Caco-2 (cell line): Measurements from ENCODE around the gene RNF145. TPM values are rescaled to one million over a fixed set of nuclear protein-coding genes. Genes with fewer than 3 reads are reported as not detected.
"Not testable (repeated sequence)": the region's sequence is repeated elsewhere in the genome, so short reads cannot be mapped to it uniquely, and the experiment has no call there.

ENCODE experiments used
- BruUV-seq: library from RNA; stranded (reverse); fragments of 400-500 nt; replicated peaks from 2 replicates; lab custom pipeline; 2021; lab: Mats Ljungman, UMichigan
- CTCF ChIA-PET: fragments of 300-600 bp; sonication (Branson Sonifier 250); formaldehyde crosslinking; loops from one replicate; lab custom pipeline; 2022; ENCODE audit warnings: antibody characterized with exemption; lab: Charles Lee
- POLR2A ChIA-PET: fragments of 300-600 bp; sonication (Branson Sonifier 250); formaldehyde crosslinking; loops from one replicate; lab custom pipeline; 2022; ENCODE audit warnings: antibody characterized with exemption; lab: Charles Lee
- DNase-seq, 2 experiments: peaks; one replicate each; pipeline versions ENCODE4 v3.0.0 to v3.0.0-alpha.2; 2020 to 2022
- H3K27me3 ChIP-seq: replicated peaks from 2 replicates; pipeline ENCODE4 v1.6.0; 2011; ENCODE audit warnings: low read length; ENCODE audit not compliant: control insufficient read depth, insufficient read depth
- H3K36me3 ChIP-seq: 2 replicates; pipeline ENCODE4 v1.5.1; 2011; ENCODE audit warnings: low read length; ENCODE audit not compliant: control insufficient read depth, insufficient read depth
- H3K4me1 ChIP-seq: fragments of 250-450 bp; sonication (Bioruptor Pico); 2 replicates; pipeline ENCODE4 v1.5.1; 2020; ENCODE audit warnings: mild to moderate bottlenecking
- H3K4me3 ChIP-seq: 2 replicates; pipeline ENCODE4 v1.5.1; 2011; ENCODE audit warnings: low read depth, mild to moderate bottlenecking, control low read depth, low read length
- H3K9me3 ChIP-seq: fragments of 250-450 bp; sonication (Bioruptor Pico); 2 replicates; pipeline ENCODE4 v1.5.1; 2020; ENCODE audit warnings: mild to moderate bottlenecking, moderate library complexity
- H3K27ac Mint-ChIP-seq: one replicate; pipeline ENCODE4 v1.8.0; 2022; ENCODE audit warnings: mixed read lengths; ENCODE audit not compliant: unreplicated experiment
- H3K27me3 Mint-ChIP-seq: one replicate; pipeline ENCODE4 v1.8.0; 2022; ENCODE audit warnings: mixed read lengths; ENCODE audit not compliant: insufficient read depth, unreplicated experiment
- H3K36me3 Mint-ChIP-seq: one replicate; pipeline ENCODE4 v1.8.0; 2022; ENCODE audit warnings: mild to moderate bottlenecking, mixed read lengths; ENCODE audit not compliant: insufficient read depth, unreplicated experiment
- H3K4me1 Mint-ChIP-seq: one replicate; pipeline ENCODE4 v1.8.0; 2022; ENCODE audit warnings: low read depth, mixed read lengths; ENCODE audit not compliant: unreplicated experiment
- H3K4me3 Mint-ChIP-seq: one replicate; pipeline ENCODE4 v1.8.0; 2022; ENCODE audit warnings: mild to moderate bottlenecking, moderate library complexity, mixed read lengths; ENCODE audit not compliant: unreplicated experiment
- H3K9me3 Mint-ChIP-seq: one replicate; pipeline ENCODE4 v1.8.0; 2022; ENCODE audit warnings: mixed read lengths; ENCODE audit not compliant: unreplicated experiment
- intact Hi-C: fragments of 100-400 bp; cut with micrococcal nuclease; formaldehyde crosslinking; loops from one replicate; pipeline ENCODE4 v1.10.0; 2022; ENCODE audit not compliant: unreplicated experiment
- total RNA-seq: library from RNA; stranded (reverse); gene quantifications from 2 replicates; pipeline ENCODE4 v1.2.3, GENCODE V29; 2022
- TF ChIP-seq, protein P1 (sequence below), 2 experiments: fragments of 200-600 bp in 1 of 2; IDR thresholded peaks; 1 replicate in 1 of 2; 2 replicates in 1 of 2; pipeline versions ENCODE4 v1.5.1 to v1.8.0; 2011 to 2022; ENCODE audit warnings: antibody characterized with exemption in 1 of 2, control low read depth in 1 of 2, inconsistent platforms in 1 of 2, low read depth in 1 of 2, low read length in 1 of 2, mild to moderate bottlenecking in 1 of 2, moderate library complexity in 1 of 2; ENCODE audit not compliant: insufficient read depth in 1 of 2, severe bottlenecking in 1 of 2, unreplicated experiment in 1 of 2

Gene RNF145
- total RNA-seq, 1 experiment from 2014 or later = 38.7 TPM

DNA sequence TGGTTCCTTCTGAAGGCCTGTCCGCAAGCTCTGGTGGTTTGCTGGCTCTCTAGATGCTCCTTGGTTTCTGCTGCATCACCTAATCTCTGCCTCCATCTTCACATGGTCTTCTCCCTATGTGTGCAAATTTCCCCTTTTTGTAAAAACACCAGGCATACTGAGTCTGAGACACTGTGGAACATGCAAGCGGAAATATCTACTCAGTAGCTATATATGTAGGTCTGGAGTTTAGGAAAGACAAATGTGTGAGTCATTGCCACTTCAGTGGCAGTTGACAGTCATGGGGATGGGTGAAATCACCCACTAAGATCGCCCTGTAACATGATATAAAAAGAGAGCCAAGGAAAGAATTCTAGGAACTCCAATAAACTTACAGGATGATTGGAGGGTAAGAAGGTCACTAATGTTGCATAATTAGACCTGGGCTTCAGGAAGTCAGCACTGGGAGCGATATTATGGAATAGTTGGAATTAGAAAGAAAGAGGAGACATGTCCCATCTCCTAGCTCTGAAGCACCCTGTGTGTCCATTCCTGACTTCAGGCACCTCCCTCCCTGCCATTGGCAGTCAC, 31.0 kb upstream of the RNF145 start:
- no peaks in the 10 kb centered on the region for H3K27me3 ChIP-seq
- no peak overlapping the region for H3K4me3 Mint-ChIP-seq
- BruUV-seq = no TSS peak
- H3K27me3 Mint-ChIP-seq = peaks cover 5% of the 10 kb centered on the region
- POLR2A ChIA-PET = no interaction called here
- H3K9me3 Mint-ChIP-seq = no peaks in the 10 kb centered on the region
- H3K9me3 ChIP-seq = no peaks in the 10 kb centered on the region
- no peaks in the 10 kb centered on the region for H3K4me1 Mint-ChIP-seq
- intact Hi-C loops = no loop called here
- H3K36me3 Mint-ChIP-seq = no peaks in the 10 kb centered on the region
- DNase-seq = no peak
- no peak overlapping the region for H3K4me3 ChIP-seq
- CTCF ChIA-PET = no interaction called here
- no peak overlapping the region for H3K27ac Mint-ChIP-seq
- TF ChIP-seq, protein P1, sequence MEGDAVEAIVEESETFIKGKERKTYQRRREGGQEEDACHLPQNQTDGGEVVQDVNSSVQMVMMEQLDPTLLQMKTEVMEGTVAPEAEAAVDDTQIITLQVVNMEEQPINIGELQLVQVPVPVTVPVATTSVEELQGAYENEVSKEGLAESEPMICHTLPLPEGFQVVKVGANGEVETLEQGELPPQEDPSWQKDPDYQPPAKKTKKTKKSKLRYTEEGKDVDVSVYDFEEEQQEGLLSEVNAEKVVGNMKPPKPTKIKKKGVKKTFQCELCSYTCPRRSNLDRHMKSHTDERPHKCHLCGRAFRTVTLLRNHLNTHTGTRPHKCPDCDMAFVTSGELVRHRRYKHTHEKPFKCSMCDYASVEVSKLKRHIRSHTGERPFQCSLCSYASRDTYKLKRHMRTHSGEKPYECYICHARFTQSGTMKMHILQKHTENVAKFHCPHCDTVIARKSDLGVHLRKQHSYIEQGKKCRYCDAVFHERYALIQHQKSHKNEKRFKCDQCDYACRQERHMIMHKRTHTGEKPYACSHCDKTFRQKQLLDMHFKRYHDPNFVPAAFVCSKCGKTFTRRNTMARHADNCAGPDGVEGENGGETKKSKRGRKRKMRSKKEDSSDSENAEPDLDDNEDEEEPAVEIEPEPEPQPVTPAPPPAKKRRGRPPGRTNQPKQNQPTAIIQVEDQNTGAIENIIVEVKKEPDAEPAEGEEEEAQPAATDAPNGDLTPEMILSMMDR (IDR thresholded peaks at IDR 0.05; ENCODE audit: insufficient read depth in 1 of 2, low read depth in 1 of 2, low read length in 1 of 2, severe bottlenecking in 1 of 2, unreplicated experiment in 1 of 2) = no peak
- H3K4me1 ChIP-seq = no peaks in the 10 kb centered on the region
- H3K36me3 ChIP-seq = no peaks in the 10 kb centered on the region

GRCh38 chr5:159235871-159236520, 26.6 kb upstream of the RNF145 start:
- H3K4me1 ChIP-seq, DNase-seq, H3K4me1 Mint-ChIP-seq, intact Hi-C loops, POLR2A ChIA-PET, H3K36me3 ChIP-seq, H3K9me3 Mint-ChIP-seq, H3K27me3 Mint-ChIP-seq, H3K36me3 Mint-ChIP-seq, BruUV-seq, CTCF ChIA-PET, H3K4me3 ChIP-seq, H3K4me3 Mint-ChIP-seq, H3K27ac Mint-ChIP-seq, H3K9me3 ChIP-seq, H3K27me3 ChIP-seq: not testable (repeated sequence)

DNA sequence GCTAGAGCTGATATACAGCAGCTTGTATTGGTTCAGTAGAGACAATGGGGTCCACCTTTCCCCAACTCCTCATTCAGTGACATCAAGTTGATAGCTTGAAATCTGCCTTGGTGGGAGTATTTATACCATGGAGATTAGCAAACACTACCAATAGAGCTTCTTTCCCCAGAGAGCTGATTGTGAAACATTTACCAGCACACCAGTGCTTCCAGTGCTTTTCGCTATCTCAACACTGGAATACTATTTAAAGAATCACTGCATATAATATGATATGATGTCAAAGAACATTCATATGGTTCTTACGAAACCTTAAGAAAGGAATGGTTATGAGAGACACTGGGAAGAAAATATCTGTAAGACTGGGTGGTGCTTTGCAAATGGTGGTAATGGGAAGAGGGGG, 21.8 kb upstream of the RNF145 start:
- no TSS peak for BruUV-seq
- intact Hi-C loops = no loop called here

More for the DNA sequence above, 21.8 kb upstream of the RNF145 start:
- ChIA-PET CTCF (no interaction called here), POLR2A (no interaction called here)
- Histone ChIP-seq H3K36me3 (no peaks in the 10 kb centered on the region), H3K9me3 (no peaks in the 10 kb centered on the region), H3K27me3 (no peaks in the 10 kb centered on the region; the same call in 1 of the 2 replicates), H3K4me1 (0 out of 2 replicates have a peak, but pooled peaks cover 4% of the 10 kb centered on the region), H3K4me3 (no peak overlapping the region)
- H3K27ac Mint-ChIP-seq = no peak overlapping the region
- H3K36me3 Mint-ChIP-seq = no peaks in the 10 kb centered on the region
- H3K4me3 Mint-ChIP-seq = no peak overlapping the region
- DNase-seq = no peak
- TF ChIP-seq, protein P1 (IDR thresholded peaks at IDR 0.05; ENCODE audit: insufficient read depth in 1 of 2, low read depth in 1 of 2, low read length in 1 of 2, severe bottlenecking in 1 of 2, unreplicated experiment in 1 of 2) = no peak
- peaks cover 11% of the 10 kb centered on the region for H3K27me3 Mint-ChIP-seq
- no peaks in the 10 kb centered on the region for H3K9me3 Mint-ChIP-seq
- H3K4me1 Mint-ChIP-seq = peaks cover 7% of the 10 kb centered on the region
